ENCODE measurements around the gene PCCA.
"Not testable (repeated sequence)": the region's sequence is repeated elsewhere in the genome, so short reads cannot be mapped to it uniquely, and the experiment has no call there.

PCCA gene

DNA sequence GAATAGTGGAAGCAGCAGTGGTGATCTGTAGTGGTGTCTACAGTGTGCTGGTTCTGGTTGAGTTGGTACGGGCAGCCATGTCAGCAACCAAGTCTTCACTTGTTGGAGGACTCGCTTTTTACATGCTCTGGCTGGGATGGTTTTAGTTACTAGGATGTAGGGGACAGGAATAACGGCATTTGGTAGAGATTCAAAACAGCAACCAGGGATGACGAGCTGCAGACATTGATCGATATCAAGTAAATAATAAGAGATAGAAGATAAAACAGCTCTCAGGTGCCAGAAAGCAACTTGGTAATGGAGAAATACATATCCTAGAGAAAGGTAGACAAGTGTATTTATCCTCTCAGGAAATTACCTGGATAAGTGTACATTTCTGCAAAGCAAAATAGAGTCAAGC lies 84.3 kb downstream of the PCCA start:
- Histone ChIP-seq H3K4me1 (ENCODE audit: control insufficient read depth, insufficient read depth, low read length) (peaks cover 19% of the 10 kb centered on the region), H3K36me3 (ENCODE audit: control insufficient read depth, insufficient read depth, low read length, severe bottlenecking) (peaks cover 6% of the 10 kb centered on the region), H3K9me3 (ENCODE audit: control insufficient read depth, low read length) (no peaks in the 10 kb centered on the region), H3K27me3 (replicated peaks; ENCODE audit: control insufficient read depth, insufficient read depth, low read length) (no peaks in the 10 kb centered on the region), H3K9ac (ENCODE audit: low read length) (no peak overlapping the region), H3K4me3 (ENCODE audit: low read length) (no peak overlapping the region)
- DNase-seq (ENCODE audit: low read depth), result no peak

DNA sequence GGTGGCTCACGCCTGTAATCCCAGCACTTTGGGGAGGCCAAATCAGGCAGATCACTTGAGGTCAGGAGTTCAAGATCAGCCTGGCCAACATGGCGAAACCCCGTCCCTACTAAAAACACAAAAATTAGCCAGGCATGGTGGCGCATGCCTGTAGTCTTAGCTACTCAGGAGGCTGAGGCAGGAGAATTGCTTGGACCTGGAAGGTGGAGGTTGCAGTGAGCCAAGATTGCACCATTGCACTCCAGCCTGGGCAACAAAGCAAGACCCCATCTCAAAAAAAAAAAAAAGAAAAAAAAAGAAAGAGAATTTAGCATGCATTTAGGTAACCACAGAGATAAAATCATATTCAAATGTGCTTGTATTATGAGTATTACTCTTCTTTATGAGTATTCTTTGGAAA lies 85.6 kb downstream of the PCCA start:
- not testable (repeated sequence) for H3K36me3 ChIP-seq (ENCODE audit: control insufficient read depth, insufficient read depth, low read length, severe bottlenecking); DNase-seq (ENCODE audit: low read depth); H3K27me3 ChIP-seq (replicated peaks; ENCODE audit: control insufficient read depth, insufficient read depth, low read length); H3K4me3 ChIP-seq (ENCODE audit: low read length); H3K9ac ChIP-seq (ENCODE audit: low read length); H3K9me3 ChIP-seq (ENCODE audit: control insufficient read depth, low read length)
- peaks cover 19% of the 10 kb centered on the region for H3K4me1 ChIP-seq (ENCODE audit: control insufficient read depth, insufficient read depth, low read length)

DNA sequence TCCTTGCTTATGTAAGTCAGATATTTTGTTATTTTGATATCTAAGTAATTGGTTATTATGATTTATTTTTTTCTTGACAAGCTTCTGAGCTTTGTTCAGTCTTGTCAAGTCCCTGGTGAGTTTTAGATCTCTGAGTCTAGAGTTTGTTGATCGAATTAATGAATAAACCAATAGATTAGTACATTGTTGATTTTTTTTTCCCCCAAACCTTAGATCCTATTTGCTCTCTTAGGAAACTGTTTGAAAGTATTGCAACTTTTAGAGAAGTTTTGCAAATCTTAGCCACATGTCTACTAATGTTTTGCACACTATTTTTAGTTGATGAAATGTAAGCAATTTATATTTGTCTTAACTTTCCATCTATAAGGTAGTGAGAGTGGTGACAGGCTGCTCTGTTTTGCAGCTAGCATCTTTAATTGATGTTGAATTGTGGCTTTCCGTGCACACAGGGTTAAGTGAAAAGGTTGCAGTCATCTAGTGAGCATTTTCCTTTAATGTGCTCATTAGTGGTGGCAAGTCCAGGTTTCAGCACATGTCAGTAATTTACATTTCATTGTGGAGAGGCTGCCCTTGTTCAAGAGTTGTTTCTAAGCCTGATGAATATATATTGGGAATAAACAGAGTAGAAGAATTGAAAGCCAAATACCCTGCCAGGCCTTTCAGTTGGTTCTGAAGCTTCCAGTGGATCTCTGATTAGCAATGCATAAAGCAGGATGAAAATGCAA lies 86.3 kb downstream of the PCCA start:
- Histone ChIP-seq H3K9ac (ENCODE audit: low read length) (no peak overlapping the region), H3K4me1 (ENCODE audit: control insufficient read depth, insufficient read depth, low read length) (peaks cover 19% of the 10 kb centered on the region), H3K36me3 (ENCODE audit: control insufficient read depth, insufficient read depth, low read length, severe bottlenecking) (peaks cover 6% of the 10 kb centered on the region), H3K27me3 (replicated peaks; ENCODE audit: control insufficient read depth, insufficient read depth, low read length) (no peaks in the 10 kb centered on the region), H3K9me3 (ENCODE audit: control insufficient read depth, low read length) (no peaks in the 10 kb centered on the region), H3K4me3 (ENCODE audit: low read length) (no peak overlapping the region)
- no peak for DNase-seq (ENCODE audit: low read depth)

DNA sequence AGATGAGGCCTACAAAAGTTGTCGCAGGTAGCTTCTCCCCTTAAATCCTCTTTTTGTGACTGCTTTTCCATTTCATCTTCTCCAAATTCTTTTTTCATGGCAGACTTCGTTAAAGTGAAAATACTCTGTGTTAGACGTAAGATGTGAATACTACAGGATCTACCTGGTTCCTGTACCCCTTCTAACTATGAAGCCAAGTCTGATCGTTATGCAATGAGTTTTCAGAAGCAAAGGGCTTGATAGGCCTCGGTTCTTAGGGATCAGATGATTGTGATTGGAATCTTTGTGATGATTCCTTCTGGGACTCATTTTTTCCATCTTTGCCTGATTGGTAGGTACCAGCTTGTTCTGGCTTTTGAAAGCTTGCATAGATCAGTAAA lies 86.9 kb downstream of the PCCA start:
- H3K27me3 ChIP-seq (replicated peaks; ENCODE audit: control insufficient read depth, insufficient read depth, low read length), result no peaks in the 10 kb centered on the region
- no peaks in the 10 kb centered on the region for H3K9me3 ChIP-seq (ENCODE audit: control insufficient read depth, low read length)
- no peak for DNase-seq (ENCODE audit: low read depth)
- H3K9ac ChIP-seq (ENCODE audit: low read length), result no peak overlapping the region
- no peak overlapping the region for H3K4me3 ChIP-seq (ENCODE audit: low read length)
- H3K4me1 ChIP-seq (ENCODE audit: control insufficient read depth, insufficient read depth, low read length), result peaks cover 19% of the 10 kb centered on the region
- peaks cover 6% of the 10 kb centered on the region for H3K36me3 ChIP-seq (ENCODE audit: control insufficient read depth, insufficient read depth, low read length, severe bottlenecking)

DNA sequence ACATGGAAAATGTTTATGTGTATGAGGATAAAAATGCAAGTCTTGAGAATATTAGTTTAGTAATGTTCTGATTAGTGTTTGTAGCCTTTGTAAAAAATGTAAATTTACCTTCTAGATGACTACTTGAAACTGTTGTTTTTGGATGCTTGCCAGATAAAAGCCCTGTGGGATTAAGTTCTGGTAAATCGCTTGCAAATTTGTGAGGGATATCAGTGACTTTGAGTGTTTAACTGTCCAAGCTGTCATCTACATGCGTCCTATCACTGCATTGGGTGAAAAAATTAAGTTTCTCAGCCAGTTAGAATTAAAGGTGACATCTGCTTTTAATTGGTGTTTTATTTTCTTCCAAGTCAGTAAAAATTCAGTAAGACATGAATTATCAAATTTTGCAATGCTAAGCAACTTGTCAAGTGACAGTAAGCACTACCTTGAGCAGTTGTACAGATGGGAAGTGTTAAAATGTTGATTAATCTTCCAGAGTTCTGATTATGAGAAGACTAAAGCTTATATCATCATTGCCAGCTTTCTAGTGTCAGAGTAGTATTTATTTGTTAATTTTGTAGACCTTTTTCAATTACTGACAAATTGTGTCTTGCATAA lies 88.0 kb downstream of the PCCA start:
- DNase-seq (ENCODE audit: low read depth), result peak; percentile 22
- Histone ChIP-seq H3K9ac (ENCODE audit: low read length) (no peak overlapping the region), H3K4me3 (ENCODE audit: low read length) (no peak overlapping the region), H3K4me1 (ENCODE audit: control insufficient read depth, insufficient read depth, low read length) (peaks cover 19% of the 10 kb centered on the region), H3K27me3 (replicated peaks; ENCODE audit: control insufficient read depth, insufficient read depth, low read length) (no peaks in the 10 kb centered on the region), H3K36me3 (ENCODE audit: control insufficient read depth, insufficient read depth, low read length, severe bottlenecking) (peaks cover 6% of the 10 kb centered on the region), H3K9me3 (ENCODE audit: control insufficient read depth, low read length) (no peaks in the 10 kb centered on the region)

DNA sequence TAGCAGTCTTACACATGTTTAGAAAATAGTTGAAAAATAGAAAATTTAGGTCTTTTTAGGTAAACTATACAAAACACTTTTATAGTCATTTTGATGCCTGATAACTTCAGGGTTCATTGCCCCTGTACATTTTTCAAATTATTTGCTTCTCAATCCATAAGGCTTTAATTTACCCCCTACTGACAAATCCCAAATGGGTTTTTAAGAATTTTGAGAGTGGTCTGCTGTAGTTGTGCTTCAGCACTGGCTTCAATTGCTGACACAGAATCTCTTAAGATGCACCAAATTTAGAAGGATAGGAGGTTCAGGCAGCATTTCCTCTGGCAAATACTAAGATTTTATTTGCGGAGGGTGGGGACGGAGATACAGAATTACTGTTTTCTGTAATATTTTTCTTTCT lies 89.4 kb downstream of the PCCA start:
- H3K27me3 ChIP-seq (replicated peaks; ENCODE audit: control insufficient read depth, insufficient read depth, low read length), result no peaks in the 10 kb centered on the region
- peaks cover 19% of the 10 kb centered on the region for H3K4me1 ChIP-seq (ENCODE audit: control insufficient read depth, insufficient read depth, low read length)
- H3K4me3 ChIP-seq (ENCODE audit: low read length), result no peak overlapping the region
- no peaks in the 10 kb centered on the region for H3K9me3 ChIP-seq (ENCODE audit: control insufficient read depth, low read length)
- no peak overlapping the region for H3K9ac ChIP-seq (ENCODE audit: low read length)
- H3K36me3 ChIP-seq (ENCODE audit: control insufficient read depth, insufficient read depth, low read length, severe bottlenecking), result peaks cover 4% of the 10 kb centered on the region
- DNase-seq (ENCODE audit: low read depth), result no peak

DNA sequence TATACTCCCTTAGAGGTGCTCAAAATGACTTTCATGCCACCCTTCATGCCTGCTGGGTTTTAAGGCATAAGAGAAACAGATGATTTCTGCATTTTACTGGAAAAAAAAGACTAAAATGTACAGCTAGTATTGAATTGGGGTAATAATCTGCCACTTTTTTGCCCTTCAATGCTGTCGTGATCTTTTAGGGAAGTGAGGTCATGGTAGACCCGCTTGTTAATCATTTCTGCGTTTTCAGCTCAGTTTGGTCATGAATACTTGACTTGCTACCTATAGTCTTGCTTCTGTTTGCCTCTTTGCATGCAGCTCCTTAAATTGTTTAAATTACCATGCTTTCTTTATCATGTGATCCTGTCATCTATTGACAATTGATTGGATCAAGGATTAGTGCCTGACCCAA lies 90.4 kb downstream of the PCCA start:
- no peak for DNase-seq (ENCODE audit: low read depth)
- no peaks in the 10 kb centered on the region for H3K27me3 ChIP-seq (replicated peaks; ENCODE audit: control insufficient read depth, insufficient read depth, low read length)
- H3K9ac ChIP-seq (ENCODE audit: low read length), result no peak overlapping the region
- peaks cover 19% of the 10 kb centered on the region for H3K4me1 ChIP-seq (ENCODE audit: control insufficient read depth, insufficient read depth, low read length)
- no peaks in the 10 kb centered on the region for H3K9me3 ChIP-seq (ENCODE audit: control insufficient read depth, low read length)
- no peak overlapping the region for H3K4me3 ChIP-seq (ENCODE audit: low read length)
- H3K36me3 ChIP-seq (ENCODE audit: control insufficient read depth, insufficient read depth, low read length, severe bottlenecking), result no peaks in the 10 kb centered on the region

DNA sequence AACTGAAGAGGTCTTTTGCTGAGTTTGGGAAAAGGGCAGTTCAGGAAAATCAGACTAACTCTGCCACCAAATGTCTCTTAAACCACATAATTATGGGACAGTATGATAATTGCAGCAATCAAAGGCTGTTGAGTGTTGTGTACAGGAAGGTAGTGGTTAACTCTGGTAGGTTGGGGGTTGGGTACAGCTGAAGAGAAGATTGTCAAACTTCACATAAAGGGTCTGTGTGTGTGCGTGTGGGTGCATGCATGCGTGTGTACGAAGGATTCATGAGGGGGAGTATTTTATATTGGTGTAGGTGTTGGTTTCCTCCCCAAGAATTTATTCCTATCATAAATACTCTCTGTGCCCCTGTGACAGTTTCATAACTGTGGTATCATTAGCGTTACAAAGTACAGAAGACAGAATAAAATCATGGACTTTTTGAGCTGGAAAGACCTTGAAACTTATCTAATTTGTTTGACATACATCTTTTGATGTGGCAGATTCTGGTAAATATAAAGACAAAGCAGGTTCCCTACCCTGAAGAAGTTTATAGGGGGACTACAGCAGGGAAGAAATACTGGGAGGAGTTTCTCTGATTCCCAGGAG lies 94.1 kb downstream of the PCCA start:
- H3K4me1 ChIP-seq (ENCODE audit: control insufficient read depth, insufficient read depth, low read length), result no peaks in the 10 kb centered on the region

DNA sequence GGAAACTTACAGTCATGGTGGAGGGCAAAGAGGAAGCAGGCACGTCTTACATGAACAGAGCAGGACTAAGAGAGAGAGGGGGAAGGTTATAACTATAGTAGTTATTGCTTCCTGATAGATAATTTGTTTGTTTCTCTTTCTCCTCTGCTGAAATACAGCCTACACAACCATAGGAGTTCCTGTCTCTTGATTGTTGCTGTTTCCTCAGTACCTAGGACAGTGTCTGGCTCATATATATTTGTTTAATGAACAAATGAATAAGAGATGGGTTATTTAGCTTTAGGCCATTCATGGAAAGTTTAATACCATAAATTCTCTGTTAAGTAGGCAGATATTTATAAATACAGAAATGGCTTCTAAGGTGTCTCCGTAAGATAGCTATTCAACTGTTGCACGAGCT lies 95.2 kb downstream of the PCCA start:
- H3K9me3 ChIP-seq (ENCODE audit: control insufficient read depth, low read length), result no peaks in the 10 kb centered on the region
- no peaks in the 10 kb centered on the region for H3K36me3 ChIP-seq (ENCODE audit: control insufficient read depth, insufficient read depth, low read length, severe bottlenecking)
- H3K9ac ChIP-seq (ENCODE audit: low read length), result no peak overlapping the region
- no peak overlapping the region for H3K4me3 ChIP-seq (ENCODE audit: low read length)
- no peak for DNase-seq (ENCODE audit: low read depth)
- no peaks in the 10 kb centered on the region for H3K27me3 ChIP-seq (replicated peaks; ENCODE audit: control insufficient read depth, insufficient read depth, low read length)
- H3K4me1 ChIP-seq (ENCODE audit: control insufficient read depth, insufficient read depth, low read length), result no peaks in the 10 kb centered on the region

More for the DNA sequence above, 94.1 kb downstream of the PCCA start:
- Histone ChIP-seq H3K36me3 (ENCODE audit: control insufficient read depth, insufficient read depth, low read length, severe bottlenecking) (no peaks in the 10 kb centered on the region), H3K9ac (ENCODE audit: low read length) (no peak overlapping the region), H3K4me3 (ENCODE audit: low read length) (no peak overlapping the region), H3K27me3 (replicated peaks; ENCODE audit: control insufficient read depth, insufficient read depth, low read length) (no peaks in the 10 kb centered on the region), H3K9me3 (ENCODE audit: control insufficient read depth, low read length) (no peaks in the 10 kb centered on the region)
- DNase-seq (ENCODE audit: low read depth), result no peak

DNA sequence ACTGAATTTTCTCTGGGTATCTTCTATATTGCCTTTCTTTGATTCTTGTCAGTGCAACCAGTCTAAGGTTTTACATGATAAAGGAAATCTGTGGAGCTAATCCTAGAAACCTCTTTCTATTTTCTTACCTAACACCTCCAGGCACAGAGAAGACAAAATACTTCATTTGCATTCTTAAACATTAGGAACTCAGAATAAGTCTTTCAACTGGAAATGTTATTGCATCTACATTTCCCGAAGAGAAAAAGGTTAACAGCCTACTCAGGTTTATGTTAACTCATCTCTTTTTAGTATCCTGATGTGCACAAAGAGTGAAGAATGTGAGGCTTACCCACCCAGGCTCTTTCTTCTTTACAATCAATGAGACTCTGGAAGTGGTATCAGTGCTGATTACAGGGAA lies 106.7 kb downstream of the PCCA start:
- Histone ChIP-seq H3K4me1 (ENCODE audit: control insufficient read depth, insufficient read depth, low read length) (no peaks in the 10 kb centered on the region), H3K4me3 (ENCODE audit: low read length) (no peak overlapping the region)

DNA sequence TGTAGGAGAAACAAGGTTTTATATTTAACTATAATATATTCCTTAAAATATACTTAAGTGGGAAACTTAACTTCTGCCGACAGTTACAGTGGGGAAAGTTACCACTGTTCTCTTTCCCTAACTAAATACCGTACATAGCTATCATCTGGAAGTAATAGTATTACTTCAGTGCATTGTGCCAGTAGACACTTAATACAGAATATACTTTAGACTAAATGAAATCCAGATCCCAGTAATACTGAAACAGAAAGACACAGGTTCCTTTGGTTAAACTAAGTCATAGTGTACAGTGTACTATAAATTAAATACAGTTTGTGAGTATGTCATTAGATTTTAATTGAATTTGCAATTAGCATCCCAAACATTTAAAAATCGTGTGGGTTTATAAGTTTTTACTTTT lies 107.5 kb downstream of the PCCA start:
- H3K36me3 ChIP-seq (ENCODE audit: control insufficient read depth, insufficient read depth, low read length, severe bottlenecking), result no peaks in the 10 kb centered on the region
- no peaks in the 10 kb centered on the region for H3K4me1 ChIP-seq (ENCODE audit: control insufficient read depth, insufficient read depth, low read length)
- H3K9ac ChIP-seq (ENCODE audit: low read length), result no peak overlapping the region
- no peaks in the 10 kb centered on the region for H3K27me3 ChIP-seq (replicated peaks; ENCODE audit: control insufficient read depth, insufficient read depth, low read length)
- peak; percentile 27 for DNase-seq (ENCODE audit: low read depth)
- H3K4me3 ChIP-seq (ENCODE audit: low read length), result no peak overlapping the region
- no peaks in the 10 kb centered on the region for H3K9me3 ChIP-seq (ENCODE audit: control insufficient read depth, low read length)

More for the DNA sequence above, 106.7 kb downstream of the PCCA start:
- Histone ChIP-seq H3K36me3 (ENCODE audit: control insufficient read depth, insufficient read depth, low read length, severe bottlenecking) (no peaks in the 10 kb centered on the region), H3K9me3 (ENCODE audit: control insufficient read depth, low read length) (no peaks in the 10 kb centered on the region), H3K9ac (ENCODE audit: low read length) (no peak overlapping the region), H3K27me3 (replicated peaks; ENCODE audit: control insufficient read depth, insufficient read depth, low read length) (no peaks in the 10 kb centered on the region)
- DNase-seq (ENCODE audit: low read depth), result no peak
